BJ (cell line): Measurements from ENCODE around the gene ZNF579. TPM values are rescaled to one million over a fixed set of nuclear protein-coding genes. Genes with fewer than 3 reads are reported as not detected.

Experiments used
- CTCF ChIA-PET: fragments of 350-600 bp; formaldehyde crosslinking; extraction: SDS; loops from one replicate; lab custom pipeline; 2021; ENCODE audit warnings: antibody characterized with exemption, inconsistent platforms; lab: Yijun Ruan, JAX
- POLR2A ChIA-PET: fragments of 300-600 bp; sonication (Branson Sonifier 250); formaldehyde crosslinking; extraction: SDS; loops from one replicate; lab custom pipeline; 2021; ENCODE audit warnings: antibody characterized with exemption; lab: Charles Lee
- DNase-seq: peaks from one replicate; pipeline ENCODE4 v3.0.0-alpha.2; 2011; ENCODE audit warnings: low read depth
- H3K27me3 ChIP-seq: 2 replicates; pipeline ENCODE4 v1.6.0; 2011; ENCODE audit warnings: low read length; ENCODE audit not compliant: control insufficient read depth, insufficient read depth
- H3K36me3 ChIP-seq: 2 replicates; pipeline ENCODE4 v1.5.1; 2011; ENCODE audit warnings: low read length; ENCODE audit not compliant: control insufficient read depth, insufficient read depth
- H3K4me3 ChIP-seq: 2 replicates; pipeline ENCODE4 v1.5.1; 2011; ENCODE audit warnings: low read depth, mild to moderate bottlenecking, control low read depth, low read length
- CTCF ChIP-seq: IDR thresholded peaks from 2 replicates; pipeline ENCODE4 v1.5.1; 2011; ENCODE audit warnings: low read depth, mild to moderate bottlenecking, control low read depth, inconsistent platforms, low read length, moderate library complexity; ENCODE audit not compliant: insufficient read depth
- polyA plus RNA-seq: library from polyadenylated mRNA; depleted of rRNA; stranded (reverse); fragments of >200 nt; gene quantifications from 2 replicates; pipeline ENCODE4 v1.2.3, GENCODE V29; 2011

ZNF579 gene
- polyA plus RNA-seq, 1 experiment: 2.6 TPM

- POLR2A ChIA-PET: no interaction called here
Measured at GRCh38 chr19:55594996-55595545, 14.4 kb upstream of the ZNF579 start.

GRCh38 chr19:55593096-55593772, 12.6 kb upstream of the ZNF579 start:
- Histone ChIP-seq H3K4me3 (no peak overlapping the region), H3K36me3 (peaks cover 14% of the 10 kb centered on the region), H3K27me3 (no peaks in the 10 kb centered on the region)
- POLR2A ChIA-PET: no interaction called here
- TF ChIP-seq CTCF: no peak
- CTCF ChIA-PET: interaction anchor here (1.2 kb wide), 1 partner anchor 61 kb away, joined by 3 read pairs; no protein-coding TSS in a partner anchor
- DNase-seq: no peak

More at GRCh38 chr19:55594996-55595545, 14.4 kb upstream of the ZNF579 start:
- CTCF ChIA-PET: interaction anchor here (0.7 kb wide), 1 partner anchor 90 kb away, joined by 3 read pairs; no protein-coding TSS in a partner anchor
- H3K27me3 ChIP-seq: no peaks in the 10 kb centered on the region
- TF ChIP-seq CTCF: no peak
- no peak for DNase-seq
- H3K36me3 ChIP-seq: peaks cover 14% of the 10 kb centered on the region
- H3K4me3 ChIP-seq: no peak overlapping the region

- no peak for TF ChIP-seq CTCF
- no peak for DNase-seq
- ChIA-PET CTCF (interaction anchor here (1.2 kb wide), 1 partner anchor 62 kb away, joined by 3 read pairs; no protein-coding TSS in a partner anchor), POLR2A (no interaction called here)
- no peaks in the 10 kb centered on the region for H3K27me3 ChIP-seq
- H3K36me3 ChIP-seq: peaks cover 14% of the 10 kb centered on the region
- no peak overlapping the region for H3K4me3 ChIP-seq
Measured at GRCh38 chr19:55592391-55593090, 11.9 kb upstream of the ZNF579 start.

- DNase-seq: no peak
- Histone ChIP-seq H3K4me3 (no peak overlapping the region), H3K36me3 (peaks cover 13% of the 10 kb centered on the region), H3K27me3 (no peaks in the 10 kb centered on the region)
- ChIA-PET POLR2A (no interaction called here), CTCF (no interaction called here)
- no peak for TF ChIP-seq CTCF
Measured at GRCh38 chr19:55591555-55591954, 10.9 kb upstream of the ZNF579 start.

- no peak for DNase-seq
- ChIA-PET POLR2A (no interaction called here), CTCF (no interaction called here)
Measured at GRCh38 chr19:55590617-55591016, 10.0 kb upstream of the ZNF579 start.

More at GRCh38 chr19:55590617-55591016, 10.0 kb upstream of the ZNF579 start:
- H3K27me3 ChIP-seq: no peaks in the 10 kb centered on the region
- TF ChIP-seq CTCF: no peak
- peaks cover 7% of the 10 kb centered on the region for H3K36me3 ChIP-seq
- no peak overlapping the region for H3K4me3 ChIP-seq
